HG02610 (cell line): ENCODE measurements around the gene CCNQ.

ENCODE experiments used
- ATAC-seq: cut with Tn5 transposase; IDR thresholded peaks from one replicate; pipeline ENCODE4 v1.9.1; 2021; ENCODE audit warnings: mild to moderate bottlenecking, moderate library complexity; ENCODE audit not compliant: unreplicated experiment

CCNQ gene

DNA sequence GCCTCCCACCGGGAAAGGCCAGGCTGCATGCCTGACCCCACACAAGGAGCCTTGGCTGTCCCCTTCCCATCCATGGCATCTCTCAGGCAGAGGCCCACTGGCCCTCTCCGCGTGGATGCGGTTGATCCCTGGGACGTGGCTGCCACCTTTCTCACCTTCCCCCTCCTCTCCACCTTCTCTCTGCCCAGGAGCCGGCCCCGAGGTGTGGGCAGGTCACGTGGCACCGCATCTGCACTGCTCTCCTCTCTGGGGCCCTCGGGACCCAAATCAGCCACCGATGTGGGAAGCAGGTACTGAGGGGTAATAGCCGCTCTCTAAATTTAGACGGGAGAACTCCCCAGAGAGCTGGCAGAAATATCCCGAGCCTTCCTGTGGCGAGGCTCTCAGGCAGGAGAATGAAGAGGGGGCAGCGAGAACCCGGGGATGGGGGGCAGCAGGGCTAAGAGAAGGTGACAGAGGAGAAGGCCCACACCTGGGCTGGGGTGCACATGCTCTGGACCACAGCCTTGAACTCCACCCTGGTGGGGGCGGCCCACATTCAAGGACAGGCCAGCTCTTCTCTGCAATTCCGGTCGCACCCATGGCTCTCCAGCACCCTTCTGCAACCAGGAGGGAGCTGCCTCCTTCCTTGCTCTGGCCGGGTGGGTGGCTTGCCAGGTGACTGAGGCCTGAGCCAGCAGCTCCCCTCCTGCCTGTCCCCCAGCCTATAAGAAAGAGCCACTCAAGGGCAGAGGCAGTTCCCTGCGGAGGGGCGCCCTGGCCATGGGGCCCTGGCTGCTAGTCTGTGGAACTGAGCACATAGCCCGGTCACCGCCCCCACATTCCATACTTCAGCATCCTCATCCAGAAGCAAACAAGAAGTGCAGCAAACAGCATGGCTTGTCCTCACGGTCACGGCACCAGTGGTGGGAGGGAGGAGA, 38.4 kb upstream of the CCNQ start:
- ATAC-seq = no peak

GRCh38 chrX:153636716-153637115, 37.8 kb upstream of the CCNQ start:
- ATAC-seq = no peak

DNA sequence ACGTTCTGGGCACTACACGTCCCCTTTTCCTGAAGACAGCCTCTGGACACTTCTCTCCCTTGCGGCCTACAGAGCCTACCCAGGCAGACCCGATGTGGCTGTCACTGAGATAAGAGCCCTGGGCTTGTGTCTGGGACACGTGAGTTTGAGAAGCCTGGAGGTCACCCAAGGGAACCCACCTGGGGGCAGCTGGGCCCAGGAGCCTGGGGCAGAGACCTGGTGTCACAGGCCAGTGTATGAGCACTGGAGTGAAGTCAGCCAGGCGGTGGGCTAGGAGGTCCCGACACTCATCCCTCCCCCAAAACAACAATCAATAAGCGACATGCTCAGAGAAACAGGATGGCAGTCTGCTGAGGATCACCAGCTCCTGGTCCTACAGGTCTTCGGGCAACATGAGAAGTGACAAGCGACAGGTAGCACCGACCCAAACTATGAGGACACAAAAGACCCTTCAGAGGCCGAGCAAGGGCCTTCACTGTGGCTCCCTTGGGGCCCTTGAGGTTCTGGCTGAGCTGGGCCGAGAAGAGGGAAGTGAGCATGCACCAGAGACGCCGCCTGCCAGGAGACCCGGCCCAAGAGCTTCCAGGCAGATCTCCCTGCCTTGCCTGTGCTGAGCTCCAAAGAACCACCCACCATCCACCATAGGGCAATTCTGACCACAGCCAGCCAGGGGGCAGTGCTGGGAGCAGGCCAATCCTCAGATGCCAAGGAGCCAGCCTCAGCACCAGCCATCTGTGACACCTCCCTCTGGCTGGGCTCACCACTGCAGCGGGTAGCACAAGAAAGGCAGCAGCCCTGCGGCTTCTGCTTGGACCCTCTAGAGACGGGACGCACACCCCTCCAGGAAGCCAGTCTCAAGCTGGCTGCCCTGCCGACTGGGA, 37.1 kb upstream of the CCNQ start:
- ATAC-seq = no peak

DNA sequence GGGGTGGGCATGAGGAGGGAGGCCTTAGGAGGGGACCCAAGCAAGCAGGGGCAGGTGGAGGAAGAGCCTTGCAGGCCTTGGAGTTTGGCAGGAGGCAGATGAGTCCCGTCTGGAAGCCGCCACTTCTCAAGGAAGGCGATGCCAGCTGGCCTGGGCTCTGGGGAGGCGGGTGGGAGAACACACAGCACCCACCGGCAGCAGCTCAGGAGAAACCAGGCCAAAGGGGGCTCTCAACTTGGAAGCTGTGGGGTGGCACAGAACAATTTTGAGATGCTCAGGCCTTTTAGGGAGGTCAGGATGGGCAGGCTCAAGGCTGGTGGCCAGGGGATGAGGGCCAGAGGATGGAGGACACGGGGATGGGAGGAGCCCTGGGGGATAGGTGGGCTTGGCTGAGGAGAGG, 36.4 kb upstream of the CCNQ start:
- ATAC-seq = no peak

DNA sequence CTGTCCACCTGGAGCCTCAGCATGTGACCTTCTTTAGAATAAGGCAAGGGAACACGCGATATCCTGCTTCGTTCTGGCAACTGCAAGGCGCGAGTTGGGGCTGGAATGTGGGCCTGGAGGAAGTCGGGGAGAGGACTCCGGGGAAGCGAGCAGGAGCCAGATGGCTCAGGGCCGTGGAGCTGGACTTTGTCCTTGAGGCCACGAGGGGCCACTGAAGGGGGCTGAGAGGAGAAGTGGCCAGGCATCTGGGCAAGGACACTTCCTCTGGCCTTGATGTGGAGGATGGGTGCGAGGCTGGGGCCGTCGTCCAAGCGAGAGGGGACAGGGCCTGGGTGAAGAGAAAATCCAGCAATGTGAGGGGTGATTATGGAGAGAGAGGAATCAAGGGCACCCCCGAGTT, 35.9 kb upstream of the CCNQ start:
- no peak for ATAC-seq

- ATAC-seq = no peak
Measured at GRCh38 chrX:153634236-153634635, 35.3 kb upstream of the CCNQ start.

GRCh38 chrX:153633607-153634180, 34.8 kb upstream of the CCNQ start:
- ATAC-seq = no peak

GRCh38 chrX:153633048-153633447, 34.1 kb upstream of the CCNQ start:
- ATAC-seq = no peak

GRCh38 chrX:153632595-153632946, 33.6 kb upstream of the CCNQ start:
- no peak for ATAC-seq

DNA sequence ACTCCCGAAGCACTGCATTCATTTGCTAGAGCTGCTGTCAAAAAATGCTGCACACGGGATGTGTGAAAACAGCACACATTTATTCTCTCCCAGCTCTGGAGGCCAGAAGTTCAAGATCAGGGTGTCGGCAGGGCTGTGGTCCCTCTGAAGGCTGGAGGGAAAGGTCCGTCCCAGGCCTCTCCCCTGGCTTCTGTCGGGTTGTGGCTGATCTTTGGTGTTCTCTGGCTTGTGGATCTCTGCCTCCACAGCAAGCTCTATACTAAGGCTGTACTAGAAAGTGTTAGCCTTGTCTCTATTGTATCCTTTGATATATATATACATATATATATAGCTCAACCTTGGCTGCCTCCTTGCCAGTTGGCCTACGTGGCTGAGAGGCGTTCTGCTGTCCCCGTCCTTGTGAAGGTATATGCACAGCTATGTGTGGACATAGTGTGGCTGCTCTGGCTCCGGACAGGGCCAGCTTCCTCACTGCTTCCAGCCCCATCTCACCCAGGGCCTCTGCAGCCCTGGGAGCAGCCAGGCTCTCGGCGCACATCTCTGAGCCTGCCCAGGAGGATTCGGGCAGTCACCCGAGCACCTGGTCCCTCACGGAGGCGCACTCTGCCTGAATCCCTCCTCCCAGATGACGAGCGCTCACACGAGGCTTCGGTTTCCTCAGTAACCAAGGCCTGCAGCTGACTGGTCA, 33.1 kb upstream of the CCNQ start:
- ATAC-seq = no peak

DNA sequence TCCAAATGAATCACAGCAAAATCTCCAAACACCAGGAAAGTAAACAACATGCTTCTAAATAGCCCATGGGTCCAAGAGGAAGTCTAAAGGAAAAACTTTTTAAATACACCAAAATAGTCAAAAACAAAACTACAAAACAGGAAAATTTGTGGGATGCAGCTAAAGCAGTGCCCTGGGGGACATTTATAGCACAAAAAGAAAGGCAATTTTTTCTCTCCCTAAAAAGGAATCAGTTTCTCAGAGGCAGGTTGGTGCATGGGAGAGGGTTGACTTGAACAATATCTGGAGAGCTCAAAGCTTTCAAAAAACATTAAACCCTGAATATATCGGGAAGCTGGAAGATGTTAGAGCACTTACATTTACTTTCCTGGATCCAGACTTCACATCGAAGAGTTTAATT, 32.4 kb upstream of the CCNQ start:
- ATAC-seq = no peak

DNA sequence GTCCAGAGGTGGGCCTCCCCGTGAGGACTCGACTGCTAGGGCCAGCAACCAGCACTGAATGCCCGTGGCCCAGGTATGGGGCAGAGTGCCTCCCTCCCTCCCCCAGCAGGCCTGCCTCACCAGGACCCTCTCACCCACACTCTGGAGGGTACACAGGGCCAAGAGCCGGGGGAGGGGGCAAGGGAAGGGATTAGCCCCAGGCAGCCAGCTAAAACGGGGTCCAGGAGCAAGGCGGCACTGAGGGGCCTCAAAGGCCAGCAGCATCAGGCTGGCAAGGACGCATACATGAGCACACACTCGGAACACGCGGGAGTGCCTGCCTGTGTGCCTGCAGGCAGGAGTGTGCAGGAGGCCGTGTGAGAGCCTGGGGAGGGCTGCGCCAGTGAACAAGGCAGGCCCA, 29.7 kb upstream of the CCNQ start:
- no peak for ATAC-seq

GRCh38 chrX:153628129-153628528, 29.2 kb upstream of the CCNQ start:
- ATAC-seq = no peak

GRCh38 chrX:153627675-153628111, 28.8 kb upstream of the CCNQ start:
- ATAC-seq = no peak

DNA sequence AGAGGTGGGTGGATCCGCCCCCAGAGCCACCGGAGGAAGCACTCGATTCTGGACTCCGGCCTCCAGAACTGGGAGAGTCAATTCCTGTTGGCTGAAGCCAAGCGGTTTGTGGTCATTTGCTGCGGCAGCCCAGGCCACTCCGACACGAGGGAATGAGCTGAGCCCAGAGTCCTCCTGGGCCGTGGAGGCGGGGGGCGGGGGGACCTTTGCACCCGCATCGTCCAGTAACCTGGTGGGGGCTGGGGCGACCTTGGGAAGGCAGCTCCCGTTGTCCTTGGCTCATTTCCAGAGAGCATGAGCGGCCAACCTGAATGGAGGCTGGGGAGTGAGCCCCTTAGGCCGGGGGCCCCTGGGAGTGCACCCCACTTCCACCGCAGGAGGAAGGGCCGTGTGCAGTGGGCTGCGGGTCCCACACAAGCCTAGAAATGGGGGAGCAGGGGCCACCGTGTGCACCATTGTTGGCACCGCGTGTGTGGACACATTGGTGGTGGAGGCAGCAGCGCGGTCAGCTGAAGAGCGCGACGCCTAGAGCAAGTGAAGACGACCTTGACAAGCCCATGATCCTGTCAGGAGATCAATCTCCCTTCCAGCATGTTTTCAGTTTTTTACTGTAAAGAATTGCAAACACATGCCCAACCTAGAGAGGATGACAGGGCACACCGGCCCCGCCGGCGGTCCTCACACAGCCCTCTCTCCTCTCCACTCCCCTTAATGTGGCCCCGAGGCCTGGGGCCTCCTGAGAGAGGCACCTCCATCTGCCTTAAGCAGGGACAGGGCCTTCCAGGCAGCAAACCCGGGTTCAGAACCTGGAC, 28.1 kb upstream of the CCNQ start:
- no peak for ATAC-seq

- no peak for ATAC-seq
Measured at GRCh38 chrX:153626025-153626633, 27.2 kb upstream of the CCNQ start.

GRCh38 chrX:153625271-153626024, 26.5 kb upstream of the CCNQ start:
- ATAC-seq = no peak

- no peak for ATAC-seq
Measured at GRCh38 chrX:153624196-153625091, 25.5 kb upstream of the CCNQ start.
